ENCODE results near the gene C19orf73.
A peak's percentile ranks its signal among the peaks of the same experiment; 100 is the strongest.

Gene C19orf73

GRCh38 chr19:49118565-49119410 lies at the start of gene C19orf73:
C19orf73 (minus strand) TSS chr19:49119143; CDS start chr19:49119022, 121 bp downstream.
- peak; percentile 97 for DNase-seq

GRCh38 chr19:49168421-49168820 lies 49.5 kb upstream of the C19orf73 start:
- no peak for DNase-seq

GRCh38 chr19:49167857-49168409 lies 49.0 kb upstream of the C19orf73 start:
- DNase-seq, result no peak

- no peak for DNase-seq
These were observed 46.9 kb upstream of the C19orf73 start for GRCh38 chr19:49165865-49166301.

GRCh38 chr19:49165111-49165750 lies 46.3 kb upstream of the C19orf73 start:
- no peak for DNase-seq

DNA sequence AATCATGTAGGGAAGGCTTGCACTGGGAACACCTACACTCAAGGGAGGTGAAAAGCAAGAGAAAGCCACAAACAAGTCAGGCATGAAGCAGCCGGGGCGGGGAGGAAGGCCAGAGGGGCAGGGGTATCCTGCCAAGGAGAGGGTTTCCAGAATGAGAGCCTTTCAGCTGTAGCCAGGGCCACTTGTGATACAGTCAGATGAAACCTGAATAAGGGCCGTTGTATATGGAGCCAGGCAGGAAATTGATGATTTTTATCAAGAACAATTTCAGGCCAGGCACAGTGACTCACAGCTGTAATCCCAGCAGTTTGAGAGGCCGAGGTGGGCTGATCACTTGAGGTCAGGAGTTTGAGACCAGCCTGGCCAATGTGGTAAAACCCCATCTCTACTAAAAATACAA lies 43.0 kb upstream of the C19orf73 start:
- DNase-seq, result no peak

DNA sequence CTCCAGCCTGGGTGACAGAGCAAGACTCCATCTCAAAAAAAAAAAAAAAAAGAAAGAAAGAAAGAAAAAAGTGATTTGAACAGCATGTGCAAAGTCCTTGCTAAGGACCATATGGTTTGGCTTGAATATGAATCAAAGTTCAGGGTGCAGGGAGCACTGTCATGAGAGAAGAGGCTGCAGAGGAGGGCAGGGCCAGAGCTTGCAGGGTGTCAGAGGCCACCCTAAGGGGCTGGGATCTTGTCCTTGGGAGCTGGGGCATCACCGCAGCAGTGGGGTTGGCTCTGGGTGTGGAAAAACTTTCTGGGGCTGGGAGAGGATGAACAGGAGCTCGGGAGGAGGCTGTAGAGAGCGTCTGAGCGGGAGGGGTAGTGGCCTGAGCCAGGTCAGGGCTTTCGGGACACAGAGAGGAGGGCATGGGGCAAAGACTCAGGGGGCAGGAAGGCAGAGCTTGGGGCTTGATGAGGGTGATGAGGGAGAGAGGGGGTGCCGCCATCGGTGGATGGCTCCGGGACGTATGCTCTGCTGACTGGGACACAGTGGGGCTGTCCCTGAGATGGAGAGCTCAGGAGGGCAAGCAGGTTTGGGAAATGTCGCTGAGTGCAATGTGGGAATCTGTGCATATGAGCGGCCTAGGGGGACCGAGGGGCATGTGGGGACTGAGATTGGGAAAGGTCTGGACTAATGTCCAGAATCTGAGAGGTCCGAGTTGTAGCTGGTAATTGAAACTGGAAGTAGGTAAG lies 41.7 kb upstream of the C19orf73 start:
- no peak for DNase-seq

DNA sequence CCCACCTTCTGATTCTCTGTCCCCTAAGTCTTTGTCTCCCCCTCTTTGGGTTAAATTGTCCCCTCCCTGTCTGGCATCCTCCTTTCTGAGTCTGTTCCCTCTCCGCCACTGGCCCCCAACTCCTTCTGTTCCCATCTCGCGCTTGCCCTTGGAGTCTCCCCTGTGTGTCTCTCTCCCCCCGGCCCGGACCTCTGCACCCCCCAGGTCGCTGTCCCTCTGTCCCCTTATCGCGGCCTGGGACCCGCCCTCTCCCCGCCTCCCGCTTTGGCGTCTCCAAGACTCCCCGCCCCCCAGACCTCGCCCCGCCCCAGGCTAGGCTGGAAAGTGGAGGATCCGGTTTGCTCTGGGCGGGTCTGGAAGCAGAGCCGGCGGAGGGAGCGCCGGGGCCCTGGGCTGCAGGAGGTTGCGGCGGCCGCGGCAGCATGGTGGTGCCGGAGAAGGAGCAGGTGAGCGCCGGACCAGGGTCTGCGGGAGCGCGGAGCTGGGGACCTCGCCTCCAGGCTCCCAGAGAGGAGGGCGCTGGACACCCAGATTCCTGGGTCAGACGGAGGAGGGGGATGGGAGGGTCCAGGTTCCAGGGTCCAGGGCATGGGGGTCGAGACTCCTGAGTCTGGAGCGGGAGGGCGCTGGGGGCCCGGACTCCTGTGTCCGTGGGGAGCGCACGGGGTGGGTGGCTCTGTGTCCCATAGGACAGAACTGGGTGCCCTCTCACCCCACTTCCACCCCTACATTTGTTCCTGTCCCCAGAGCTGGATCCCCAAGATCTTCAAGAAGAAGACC lies 38.7 kb upstream of the C19orf73 start, which contains the start of gene TRPM4:
Gene TRPM4, plus strand, starts transcription at position 348 of the 780 bp plus-strand sequence. Its CDS starts 75 bp downstream, at position 423.
- peak; percentile 90 for DNase-seq

- DNase-seq, result no peak
These were observed 36.9 kb upstream of the C19orf73 start for GRCh38 chr19:49155820-49156346.

- no peak for DNase-seq
These were observed 36.3 kb upstream of the C19orf73 start, which contains the start of gene HRC for GRCh38 chr19:49155005-49155819. HRC (minus strand) TSS chr19:49155396; CDS start chr19:49155237, 159 bp downstream.

DNA sequence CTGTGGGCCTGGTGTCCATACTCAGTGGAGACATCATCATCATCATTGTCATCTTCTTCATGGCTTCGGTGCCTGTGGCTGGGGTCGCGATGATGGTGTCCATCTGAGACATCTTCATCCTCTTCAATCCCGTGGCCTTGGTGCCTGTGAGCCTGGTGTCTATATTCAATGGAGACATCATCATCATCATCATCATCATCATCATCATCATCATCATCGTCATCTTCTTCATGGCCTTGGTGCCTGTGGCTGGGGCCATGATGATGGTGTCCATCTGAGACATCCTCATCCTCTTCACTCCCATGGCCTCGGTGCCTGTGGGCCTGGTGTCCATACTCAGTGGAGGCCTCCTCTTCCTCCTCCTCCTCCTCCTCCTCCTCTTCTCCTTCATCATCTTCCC lies 35.3 kb upstream of the C19orf73 start:
- no peak for DNase-seq

DNA sequence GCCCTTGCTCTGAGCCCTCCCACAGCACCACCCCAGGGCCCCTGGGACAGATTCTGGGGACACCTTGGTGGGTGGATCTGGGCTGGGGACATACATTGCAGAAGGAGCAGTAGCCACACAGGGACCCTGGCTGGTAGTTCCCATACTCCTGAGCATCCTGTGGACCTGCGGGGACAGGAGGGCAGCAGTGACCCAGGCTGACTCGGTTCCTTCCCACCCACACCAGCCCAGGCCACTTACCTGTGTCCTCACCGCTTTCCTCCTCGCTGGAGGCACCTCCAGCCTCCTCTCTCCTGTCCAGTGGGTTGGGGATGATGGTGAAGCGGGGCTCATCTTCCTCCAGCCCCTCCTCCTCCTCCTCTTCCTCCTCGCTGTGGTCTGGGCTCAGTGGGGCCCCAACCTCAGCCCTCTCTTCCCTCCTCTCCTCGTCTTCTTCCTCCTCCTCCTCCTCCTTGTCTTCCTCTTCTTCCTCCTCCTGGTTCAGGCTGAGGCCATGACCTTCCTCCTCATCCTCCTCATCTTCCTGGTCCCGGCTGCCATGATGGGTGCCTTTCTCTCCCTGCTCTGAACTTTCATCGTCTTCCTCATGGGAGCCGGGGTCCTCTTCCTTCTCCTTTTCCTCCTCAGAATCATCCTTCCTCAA lies 34.3 kb upstream of the C19orf73 start:
- DNase-seq, result no peak

DNA sequence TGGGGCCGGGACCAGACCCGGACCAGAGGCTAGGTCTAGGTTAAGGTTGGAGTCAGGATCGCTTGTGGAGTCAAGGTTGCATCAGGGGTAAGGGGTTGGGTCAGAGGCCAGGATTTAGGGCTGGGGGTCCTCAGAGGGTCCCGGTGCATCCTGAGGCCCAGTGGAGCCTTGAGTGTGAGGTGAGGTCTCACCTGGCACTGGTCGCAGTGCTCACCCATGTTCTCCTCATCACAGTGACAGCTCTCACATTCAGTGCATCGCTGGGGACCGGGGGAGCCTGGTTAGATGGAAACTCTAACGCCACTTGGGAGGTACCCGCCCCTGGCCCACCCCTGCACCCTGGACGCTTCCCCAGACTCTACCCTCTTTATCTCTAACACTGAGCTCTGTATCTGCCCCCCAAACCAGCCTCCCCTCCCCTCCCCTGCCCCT lies 33.2 kb upstream of the C19orf73 start:
- DNase-seq, result no peak

DNA sequence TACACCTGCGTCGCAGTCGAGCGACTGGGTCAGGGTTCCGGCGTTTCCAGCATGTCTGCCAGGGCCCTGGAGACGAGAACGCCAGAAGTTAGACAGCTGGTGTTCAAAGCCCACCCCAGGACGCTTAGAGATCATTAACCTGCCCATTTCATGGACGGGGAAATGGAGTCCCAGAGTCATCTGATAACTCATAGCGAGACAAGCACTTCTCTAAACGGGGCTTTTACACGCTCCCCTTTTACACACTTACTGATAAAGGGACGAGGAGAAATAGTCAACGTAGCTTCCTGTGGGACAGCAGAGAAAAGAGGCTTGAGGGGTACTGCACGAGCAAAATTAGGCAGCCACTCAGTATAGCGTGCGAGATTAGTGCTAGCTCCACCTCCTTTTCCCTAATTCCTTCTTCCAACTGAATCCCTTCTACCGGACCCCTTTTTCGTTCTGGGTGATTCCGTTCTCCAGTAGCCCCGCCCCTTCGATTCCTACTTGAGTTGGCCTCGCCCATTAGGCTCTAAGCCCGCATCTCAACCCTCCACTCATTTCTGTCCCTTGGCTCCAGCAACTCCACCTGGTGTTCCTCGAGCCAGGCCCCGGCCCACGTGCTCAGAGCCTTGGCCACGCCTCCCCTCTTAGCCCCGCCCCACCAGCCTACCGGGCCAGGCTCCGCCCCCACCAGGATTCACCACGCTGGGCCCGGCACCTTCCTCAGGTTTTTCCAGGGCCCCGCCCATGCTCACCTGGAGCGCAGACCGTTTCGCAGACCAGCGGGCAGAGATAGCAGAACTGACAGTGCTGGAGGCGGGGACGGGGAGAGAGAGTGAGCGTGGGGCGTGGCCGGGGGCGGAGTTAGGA lies 32.5 kb upstream of the C19orf73 start:
- peak; percentile 71 for DNase-seq

- DNase-seq, result no peak
These were observed 32.0 kb upstream of the C19orf73 start for GRCh38 chr19:49150944-49151243.

- peak; percentile 87 for DNase-seq
These were observed 31.4 kb upstream of the C19orf73 start for GRCh38 chr19:49150106-49150943.

DNA sequence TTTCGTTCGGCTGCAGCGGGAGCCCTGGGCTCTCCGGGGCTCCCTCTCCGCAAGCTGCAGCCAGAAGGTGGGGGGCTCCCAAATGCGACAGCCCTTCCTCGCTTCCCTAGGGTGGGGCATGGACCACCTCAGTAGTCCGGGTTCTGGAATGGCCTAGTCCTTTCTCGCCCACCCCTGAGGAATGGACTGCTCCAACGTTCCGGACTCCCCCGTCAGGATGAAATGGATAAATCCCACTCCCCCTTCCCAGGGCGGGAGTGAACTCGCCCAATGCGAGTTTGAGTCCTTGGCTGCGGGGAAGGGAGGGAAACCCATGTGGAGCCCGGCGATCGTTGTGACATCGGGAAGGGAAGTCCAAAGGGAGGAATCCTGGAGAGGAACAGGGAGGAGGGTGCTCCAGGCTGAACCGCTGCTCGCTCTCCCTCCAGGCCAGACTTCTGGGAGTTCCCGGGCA lies 30.7 kb upstream of the C19orf73 start:
- DNase-seq, result peak; percentile 82

Measured in hematopoietic multipotent progenitor cell treated with erythropoietin and hydrocortisone succinate and interleukin-3 and kit ligand, for 4 days (in vitro differentiated cells).